SH-SY5Y (cell line): ENCODE data around the gene SLC8A1.

Experiments used
- GATA2 ChIP-seq: IDR thresholded peaks from 2 replicates; pipeline ENCODE4 v1.6.1; 2011; ENCODE audit warnings: mild to moderate bottlenecking, low read depth, low read length
- GATA3 ChIP-seq: IDR thresholded peaks from 2 replicates; pipeline ENCODE4 v1.6.1; 2011; ENCODE audit warnings: low read depth, mild to moderate bottlenecking, low read length, moderate library complexity

GRCh38 chr2:40102447-40102846 is 349.4 kb downstream of the SLC8A1 start:
- TF ChIP-seq GATA2, result no peak
- no peak for TF ChIP-seq GATA3
